ENCODE results near the gene PHLDA2. TPM values are rescaled to one million over a fixed set of nuclear protein-coding genes. Genes with fewer than 3 reads are reported as not detected.

The PHLDA2 gene
- total RNA-seq, 1 experiment from 2014 or later: 5.6 TPM

DNA sequence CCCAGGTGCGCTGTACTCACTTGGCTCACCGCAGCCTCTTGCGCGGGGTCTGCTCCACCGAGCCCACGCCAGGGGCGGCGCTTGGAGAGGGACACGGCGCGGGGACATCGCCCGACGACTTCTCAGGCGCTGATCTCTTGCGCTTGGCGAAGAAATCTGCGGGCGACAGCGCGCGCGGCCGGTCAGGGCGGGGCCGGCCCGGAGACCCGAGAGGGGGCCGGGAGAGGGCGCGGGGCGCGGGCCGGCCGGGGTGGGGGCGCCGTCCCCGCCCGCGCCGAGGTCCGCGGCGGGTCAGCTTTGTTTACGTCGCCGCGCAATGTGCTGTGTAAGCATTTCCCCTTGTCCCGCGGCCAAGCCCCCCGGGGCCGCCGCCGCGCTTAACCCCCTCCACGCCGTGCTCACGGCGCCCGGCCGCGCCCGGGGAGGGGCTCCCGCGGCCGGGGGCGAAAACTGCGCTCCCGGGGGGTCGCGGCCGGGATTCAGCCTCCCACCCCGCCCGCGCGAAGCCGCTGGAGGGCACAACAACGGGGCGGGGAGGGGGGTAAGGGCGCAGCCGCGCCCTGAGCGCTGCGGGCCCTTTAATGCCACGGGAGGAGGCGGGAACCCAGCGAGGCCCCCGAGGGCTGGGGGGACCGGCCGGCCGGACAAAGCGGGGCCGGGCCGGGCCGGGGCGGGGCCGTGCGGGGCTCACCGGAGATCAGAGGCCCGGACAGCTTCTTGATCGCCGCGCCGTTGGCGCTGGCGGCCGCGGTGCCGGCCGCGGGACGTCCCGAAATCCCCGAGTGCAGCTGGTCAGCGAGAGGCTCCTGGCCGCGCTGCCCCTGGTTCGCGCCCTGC lies 45.0 kb downstream of the PHLDA2 start:
- DNase-seq (ENCODE audit: extremely low read depth, low read depth): no peak

GRCh38 chr11:2883640-2883978 lies 45.6 kb downstream of the PHLDA2 start:
- DNase-seq (ENCODE audit: extremely low read depth, low read depth): no peak

GRCh38 chr11:2882396-2883110 lies 46.7 kb downstream of the PHLDA2 start:
- DNase-seq (ENCODE audit: extremely low read depth, low read depth): no peak

DNA sequence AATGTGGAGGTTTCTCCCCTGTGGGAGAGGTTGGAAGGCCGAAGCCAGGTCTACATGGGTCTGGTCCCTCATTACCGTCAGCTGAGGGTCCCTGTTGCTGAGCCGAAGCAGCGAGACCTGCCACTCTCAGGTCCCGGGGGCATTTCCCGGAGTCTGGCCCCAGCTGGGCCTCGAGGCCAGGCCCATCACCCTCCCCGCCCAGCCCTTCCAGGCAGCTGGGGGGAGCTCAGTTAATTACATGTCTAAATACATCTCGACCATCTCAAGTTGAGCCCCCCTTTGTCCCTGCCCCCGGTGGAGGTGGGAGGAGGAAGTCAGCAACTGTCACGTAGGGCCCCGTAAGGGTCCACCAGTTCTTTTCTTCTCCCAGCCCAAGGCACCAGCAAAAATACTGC lies 47.2 kb downstream of the PHLDA2 start:
- no peak for DNase-seq (ENCODE audit: extremely low read depth, low read depth)

DNA sequence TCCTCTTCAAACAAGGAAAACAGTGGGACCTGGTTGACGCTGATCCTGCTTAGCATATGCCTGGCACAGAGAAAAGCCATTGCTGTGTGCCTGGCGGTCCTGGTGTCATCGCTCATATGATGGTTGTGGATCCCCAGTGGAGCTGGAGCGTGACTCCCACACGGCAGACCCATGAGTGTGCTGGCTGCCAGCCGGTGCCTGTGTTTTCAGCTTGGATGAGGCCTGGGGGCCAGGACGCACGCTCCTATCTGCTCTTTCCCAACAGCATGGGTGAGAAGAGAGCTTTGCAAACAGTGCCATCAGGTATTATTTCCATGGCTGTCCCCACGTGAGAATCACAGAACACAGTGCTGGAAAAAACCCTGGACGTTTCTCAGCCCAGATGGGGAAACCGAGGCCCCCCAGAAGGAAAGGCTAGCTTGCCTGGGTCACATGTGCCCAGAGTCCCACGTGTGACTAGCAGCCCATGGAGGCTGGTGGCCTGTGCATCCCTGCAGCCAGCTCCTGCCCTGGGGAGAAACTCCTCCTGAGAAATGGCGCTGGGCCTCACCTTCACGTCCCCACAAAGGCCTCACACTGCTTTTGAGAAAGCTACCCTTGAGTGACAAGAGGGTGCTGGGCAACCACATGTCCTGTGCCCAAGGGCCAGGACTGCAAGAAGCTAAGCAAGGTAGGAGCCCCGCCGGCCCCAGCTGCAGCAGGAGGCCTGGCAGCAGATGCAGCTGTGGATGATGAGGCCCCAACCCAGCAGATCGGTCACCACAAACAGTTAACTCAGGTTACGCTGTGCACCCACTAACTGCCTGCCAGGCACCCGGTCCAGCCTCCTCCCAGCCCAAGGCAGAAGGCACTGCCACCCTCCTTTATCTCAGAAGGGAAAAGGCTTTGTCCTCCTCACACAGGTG lies 47.9 kb downstream of the PHLDA2 start:
- no peak for DNase-seq (ENCODE audit: extremely low read depth, low read depth)

GRCh38 chr11:2880646-2881045 lies 48.6 kb downstream of the PHLDA2 start:
- DNase-seq (ENCODE audit: extremely low read depth, low read depth): no peak

- DNase-seq (ENCODE audit: extremely low read depth, low read depth): no peak
Observed at GRCh38 chr11:2878782-2879181, 50.4 kb downstream of the PHLDA2 start.

Small RNA genes within 50 kb of the gene (small RNA-seq; reads per million reads assigned to genes)
- 1.00 to 3.1 reads per million in 2 experiments for gene SNORA54

Other genes starting within 250 kb of the PHLDA2 start
- 0.49 and 0.72 TPM in 2 replicates for gene KCNQ1OT1, start 229.4 kb downstream of the PHLDA2 start, total RNA-seq (2014; rRNA removed; shearing (Covaris generic))
- 0.25 and 0.32 TPM in 2 replicates for gene CDKN1C, start 43.6 kb downstream of the PHLDA2 start, total RNA-seq (2014; rRNA removed; shearing (Covaris generic))
- 65.7 and 69.7 TPM in 2 replicates for gene NAP1L4, start 62.9 kb upstream of the PHLDA2 start, total RNA-seq (2014; rRNA removed; shearing (Covaris generic))
- gene CARS1, start 128.0 kb upstream of the PHLDA2 start, total RNA-seq (2014; rRNA removed; shearing (Covaris generic)): 77.5 and 88.1 TPM in 2 replicates
- gene OSBPL5, start 235.9 kb upstream of the PHLDA2 start, total RNA-seq (2014; rRNA removed; shearing (Covaris generic)): 80.6 and 84.9 TPM in 2 replicates